AG09309 (cell line): ENCODE measurements around the gene TSPAN9.

Source experiments
- DNase-seq: peaks from one replicate; pipeline ENCODE4 v3.0.0-alpha.2; 2010; ENCODE audit warnings: low read depth
- H3K4me3 ChIP-seq: 2 replicates; pipeline ENCODE4 v1.5.1; 2011; ENCODE audit warnings: mild to moderate bottlenecking, low read depth, low read length, moderate library complexity; ENCODE audit not compliant: control insufficient read depth
- CTCF ChIP-seq: IDR thresholded peaks from 2 replicates; pipeline ENCODE4 v1.5.1; 2011; ENCODE audit warnings: mild to moderate bottlenecking, low read depth, low read length, inconsistent platforms; ENCODE audit not compliant: insufficient read depth, control insufficient read depth; ENCODE audit errors: missing control alignments

TSPAN9 gene

GRCh38 chr12:3319723-3320492 is 242.7 kb downstream of the TSPAN9 start:
- TF ChIP-seq CTCF: no peak
- H3K4me3 ChIP-seq: no peak overlapping the region
- no peak for DNase-seq

- TF ChIP-seq CTCF: no peak
- H3K4me3 ChIP-seq: no peak overlapping the region
- DNase-seq: no peak
These were observed 243.8 kb downstream of the TSPAN9 start for GRCh38 chr12:3320881-3321509.

- DNase-seq: no peak
- no peak for TF ChIP-seq CTCF
- no peak overlapping the region for H3K4me3 ChIP-seq
These were observed 244.7 kb downstream of the TSPAN9 start for GRCh38 chr12:3321881-3322280.

GRCh38 chr12:3323002-3323685 is 246.0 kb downstream of the TSPAN9 start:
- no peak for DNase-seq
- TF ChIP-seq CTCF: no peak
- H3K4me3 ChIP-seq: no peak overlapping the region

- no peak for TF ChIP-seq CTCF
- DNase-seq: no peak
- no peak overlapping the region for H3K4me3 ChIP-seq
These were observed 248.6 kb downstream of the TSPAN9 start for GRCh38 chr12:3325736-3326135.

GRCh38 chr12:3326156-3326849 is 249.1 kb downstream of the TSPAN9 start:
- H3K4me3 ChIP-seq: no peak overlapping the region
- no peak for DNase-seq
- no peak for TF ChIP-seq CTCF
